GM12872 (cell line): ENCODE results near the gene HJURP.

Source experiments
- CTCF ChIP-seq: IDR thresholded peaks from 3 replicates; pipeline ENCODE4 v1.5.1; 2011; ENCODE audit warnings: low read depth, mild to moderate bottlenecking, low read length, moderate library complexity; ENCODE audit not compliant: insufficient read depth

Gene HJURP

GRCh38 chr2:233847248-233847898 is 7.0 kb downstream of the HJURP start:
- TF ChIP-seq CTCF: no peak

DNA sequence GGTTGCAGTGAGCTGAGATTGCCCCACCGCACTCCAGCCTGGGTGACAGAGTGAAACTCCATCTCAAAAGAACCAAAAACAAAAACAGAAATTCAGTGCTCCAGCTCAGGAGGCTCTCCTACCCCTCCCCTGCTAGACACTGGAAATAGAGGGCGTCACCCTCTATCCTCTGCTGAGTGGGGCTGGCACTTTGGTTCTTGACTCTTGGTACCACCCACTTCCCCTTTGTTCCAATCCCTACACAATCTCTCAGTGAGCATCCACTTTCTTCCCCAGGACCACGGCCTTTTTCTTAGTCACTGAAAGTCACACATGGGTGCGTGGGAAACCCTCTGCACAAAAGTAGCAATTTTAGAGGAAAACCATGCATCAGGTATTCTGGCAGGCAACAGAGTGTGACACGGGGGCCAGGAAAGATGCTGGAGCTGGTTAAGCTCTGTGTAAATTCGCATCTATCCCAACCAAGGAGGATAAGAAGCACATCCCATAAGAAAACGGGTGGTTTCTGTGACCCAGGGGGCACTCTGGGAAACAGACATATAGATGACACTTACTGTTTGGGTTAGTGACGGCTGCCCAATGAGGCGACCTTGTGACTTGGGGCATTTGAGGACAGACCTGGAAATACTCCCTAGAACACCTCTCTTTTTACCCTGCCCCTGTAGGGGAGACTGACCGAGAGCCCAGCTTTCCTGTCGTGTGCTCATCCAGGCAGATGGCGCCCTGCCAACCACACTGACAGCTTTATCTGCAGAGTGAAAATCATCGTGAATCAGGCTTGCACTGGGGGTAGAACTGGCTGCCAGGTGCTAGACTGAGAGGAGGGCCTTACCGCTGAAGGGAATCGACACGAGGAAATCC is 7.7 kb downstream of the HJURP start:
- TF ChIP-seq CTCF: no peak

DNA sequence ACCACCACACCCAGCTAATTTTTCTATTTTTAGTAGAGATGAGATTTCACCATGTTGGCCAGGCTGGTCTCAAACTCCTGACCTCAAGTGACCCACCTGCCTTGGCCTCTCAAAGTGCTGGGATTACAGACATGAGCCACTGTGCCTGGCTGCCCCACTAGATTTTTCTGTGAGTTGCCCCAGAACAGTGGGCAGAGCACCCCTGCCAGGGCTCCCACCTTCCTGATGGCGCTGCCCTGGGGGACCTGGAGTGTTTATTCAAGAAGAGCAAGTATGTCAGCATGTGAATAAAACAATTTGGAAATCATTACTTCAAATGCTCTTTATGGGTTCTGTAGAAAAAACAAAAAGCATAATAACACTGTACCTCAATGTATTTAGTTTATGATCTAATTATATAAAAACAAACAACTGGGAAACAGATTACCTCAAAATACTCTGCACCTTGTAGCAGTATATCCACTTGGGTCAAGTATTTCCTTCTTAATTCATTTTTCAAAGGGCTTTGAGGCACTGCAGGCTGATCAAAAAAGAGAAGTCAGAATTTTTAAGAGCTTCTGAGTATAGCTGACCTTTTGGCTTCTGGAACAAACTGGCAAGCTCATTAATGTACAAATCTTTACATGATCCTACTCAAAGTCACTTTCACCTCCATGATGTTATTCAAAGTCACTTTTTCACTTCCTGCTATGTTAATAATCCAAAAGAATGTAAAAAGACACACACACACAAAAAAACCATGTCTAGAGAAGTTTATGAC is 8.9 kb downstream of the HJURP start:
- TF ChIP-seq CTCF: no peak

GRCh38 chr2:233844836-233845235 is 9.5 kb downstream of the HJURP start:
- no peak for TF ChIP-seq CTCF

GRCh38 chr2:233844064-233844807 is 10.1 kb downstream of the HJURP start:
- no peak for TF ChIP-seq CTCF

- no peak for TF ChIP-seq CTCF
Observed at GRCh38 chr2:233841183-233841582, 13.2 kb downstream of the HJURP start.
